Keratinocyte (primary cell): ENCODE results near the gene CHD9. TPM values are rescaled to one million over a fixed set of nuclear protein-coding genes. Genes with fewer than 3 reads are reported as not detected.

Experiments
- DNase-seq: peaks from one replicate; pipeline ENCODE4 v3.0.0-alpha.2; 2011; ENCODE audit warnings: low read depth, missing footprints, low spot score
- FAIRE-seq: peaks from 2 replicates; lab custom pipeline; 2011; peaks lifted over from hg19 to GRCh38; lab: Jason Lieb, UNC
- H2AFZ ChIP-seq: 2 replicates; pipeline ENCODE4 v1.6.0; 2012; ENCODE audit warnings: low read length, control low read depth, inconsistent platforms; ENCODE audit not compliant: control insufficient read depth
- H3K27ac ChIP-seq: 2 replicates; pipeline ENCODE4 v1.5.1; 2011; ENCODE audit warnings: low read length; ENCODE audit not compliant: control insufficient read depth, insufficient read depth
- H3K27me3 ChIP-seq: 3 replicates; pipeline ENCODE4 v1.6.0; 2011; ENCODE audit warnings: low read length; ENCODE audit not compliant: control insufficient read depth, insufficient read depth; ENCODE audit errors: extremely low read depth
- H3K36me3 ChIP-seq, 2 experiments: 2 replicates in 1 of 2; 3 replicates in 1 of 2; pipeline ENCODE4 v1.5.1; 2011; ENCODE audit warnings: low read length in 2 of 2, mild to moderate bottlenecking in 1 of 2; ENCODE audit not compliant: control insufficient read depth in 2 of 2, insufficient read depth in 2 of 2; ENCODE audit errors: extremely low read depth in 1 of 2
- H3K4me1 ChIP-seq: 3 replicates; pipeline ENCODE4 v1.5.1; 2011; ENCODE audit warnings: low read length; ENCODE audit not compliant: control insufficient read depth, insufficient read depth; ENCODE audit errors: extremely low read depth
- H3K4me2 ChIP-seq: 3 replicates; pipeline ENCODE4 v1.6.0; 2011; ENCODE audit warnings: low read depth, low read length; ENCODE audit not compliant: control insufficient read depth, insufficient read depth; ENCODE audit errors: extremely low read depth
- H3K4me3 ChIP-seq, 3 experiments: fragments of 200-600 bp in 1 of 3; sonication (generic) in 1 of 3; 2 replicates in 2 of 3; 3 replicates in 1 of 3; pipeline ENCODE4 v1.5.1; 2011 to 2016; ENCODE audit warnings: low read length in 3 of 3, mild to moderate bottlenecking in 3 of 3, control low read depth in 2 of 3, inconsistent platforms in 1 of 3, low read depth in 1 of 3, mixed read lengths in 1 of 3, mixed run types in 1 of 3, moderate library complexity in 1 of 3; ENCODE audit not compliant: control insufficient read depth in 2 of 3, insufficient read depth in 2 of 3; ENCODE audit errors: extremely low read depth in 1 of 3
- H3K79me2 ChIP-seq: 2 replicates; pipeline ENCODE4 v1.6.0; 2012; ENCODE audit warnings: low read length; ENCODE audit not compliant: control insufficient read depth, insufficient read depth
- H3K9ac ChIP-seq: 3 replicates; pipeline ENCODE4 v1.6.0; 2011; ENCODE audit warnings: low read length; ENCODE audit not compliant: control insufficient read depth, insufficient read depth; ENCODE audit errors: extremely low read depth
- H3K9me1 ChIP-seq: 3 replicates; pipeline ENCODE4 v1.6.0; 2011; ENCODE audit warnings: low read length; ENCODE audit not compliant: control insufficient read depth, insufficient read depth; ENCODE audit errors: extremely low read depth
- H3K9me3 ChIP-seq: 2 replicates; pipeline ENCODE4 v1.5.1; 2012; ENCODE audit warnings: low read depth, low read length; ENCODE audit not compliant: control insufficient read depth
- H4K20me1 ChIP-seq: 3 replicates; pipeline ENCODE4 v1.6.0; 2011; ENCODE audit warnings: low read length; ENCODE audit not compliant: control insufficient read depth, insufficient read depth; ENCODE audit errors: extremely low read depth
- EZH2 ChIP-seq: IDR thresholded peaks from one replicate; pipeline ENCODE4 v1.6.1; 2012; ENCODE audit warnings: inconsistent platforms, mild to moderate bottlenecking, low read length, moderate library complexity
- dilution Hi-C: fragments of 300-500 bp; cut with MboI; formaldehyde crosslinking; loops from one replicate; pipeline ENCODE4 v1.7.0; 2020; ENCODE audit warnings: low sequenced_read_pairs; ENCODE audit not compliant: extremely low pct_ligation_motif_present
- polyA plus RNA-seq, 5 experiments: library from polyadenylated mRNA; depleted of rRNA in 3 of 5; stranded (reverse) in 3 of 5; stranded (forward) in 1 of 5; unstranded in 1 of 5; fragments of >200 nt; gene quantifications; 1 replicate in 1 of 5; 2 replicates in 3 of 5; 3 replicates in 1 of 5; pipeline versions ENCODE4 v1.2.1 to v1.2.3, GENCODE V29; 2011 to 2012; ENCODE audit warnings: missing spikeins in 2 of 5, low read depth in 1 of 5, low replicate concordance in 1 of 5
- TF ChIP-seq, protein P1 (sequence below), 3 experiments: IDR thresholded peaks in 1 of 3; conservative IDR thresholded peaks in 1 of 3; optimal IDR thresholded peaks in 1 of 3; 2 replicates in 2 of 3; 3 replicates in 1 of 3; pipeline versions ENCODE3 to v1.5.1; 2011; ENCODE audit warnings: low read length in 3 of 3, mild to moderate bottlenecking in 3 of 3, moderate library complexity in 2 of 3, control low read depth in 1 of 3, inconsistent platforms in 1 of 3; ENCODE audit not compliant: insufficient read depth in 2 of 3; ENCODE audit errors: extremely low read depth in 1 of 3

CHD9 gene
- polyA plus RNA-seq, 1 donor (not counting 4 experiments of a cell fraction or from before 2014, with no cell fraction given) = 32.8 TPM

DNA sequence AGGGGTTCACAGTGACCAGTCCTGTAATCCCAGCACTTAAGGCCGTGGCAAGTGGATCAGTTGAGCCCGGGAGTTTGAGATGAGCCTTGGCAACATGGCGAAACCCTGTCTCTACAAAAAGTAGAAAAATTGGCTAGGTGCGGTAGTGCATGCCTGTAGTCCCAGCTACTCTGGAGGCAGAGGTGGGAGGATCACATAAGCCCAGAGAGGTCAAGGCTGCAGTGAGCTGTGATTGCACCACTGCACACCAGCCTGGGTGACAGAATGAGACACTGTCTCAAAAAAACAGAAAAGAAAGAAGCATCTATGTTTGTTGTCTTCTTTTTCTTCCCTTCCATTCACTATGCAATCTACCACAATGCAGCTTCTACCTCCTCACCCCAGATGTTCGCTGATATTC is 227.5 kb downstream of the CHD9 start:
- DNase-seq (no peak), FAIRE-seq (no peak)
- Histone ChIP-seq H3K9me3 (no peaks in the 10 kb centered on the region), H3K4me3 (no peak overlapping the region), H3K36me3 (peaks cover 3 to 6% of the 10 kb centered on the region in 2 experiments), H4K20me1 (no peaks in the 10 kb centered on the region), H3K9ac (no peak overlapping the region), H3K79me2 (no peaks in the 10 kb centered on the region), H3K27me3 (no peaks in the 10 kb centered on the region), H2AFZ (no peak overlapping the region), H3K9me1 (no peaks in the 10 kb centered on the region), H3K27ac (no peak overlapping the region), H3K4me2 (no peak overlapping the region), H3K4me1 (no peaks in the 10 kb centered on the region)
- TF ChIP-seq EZH2 = no peak
- TF ChIP-seq, protein P1, sequence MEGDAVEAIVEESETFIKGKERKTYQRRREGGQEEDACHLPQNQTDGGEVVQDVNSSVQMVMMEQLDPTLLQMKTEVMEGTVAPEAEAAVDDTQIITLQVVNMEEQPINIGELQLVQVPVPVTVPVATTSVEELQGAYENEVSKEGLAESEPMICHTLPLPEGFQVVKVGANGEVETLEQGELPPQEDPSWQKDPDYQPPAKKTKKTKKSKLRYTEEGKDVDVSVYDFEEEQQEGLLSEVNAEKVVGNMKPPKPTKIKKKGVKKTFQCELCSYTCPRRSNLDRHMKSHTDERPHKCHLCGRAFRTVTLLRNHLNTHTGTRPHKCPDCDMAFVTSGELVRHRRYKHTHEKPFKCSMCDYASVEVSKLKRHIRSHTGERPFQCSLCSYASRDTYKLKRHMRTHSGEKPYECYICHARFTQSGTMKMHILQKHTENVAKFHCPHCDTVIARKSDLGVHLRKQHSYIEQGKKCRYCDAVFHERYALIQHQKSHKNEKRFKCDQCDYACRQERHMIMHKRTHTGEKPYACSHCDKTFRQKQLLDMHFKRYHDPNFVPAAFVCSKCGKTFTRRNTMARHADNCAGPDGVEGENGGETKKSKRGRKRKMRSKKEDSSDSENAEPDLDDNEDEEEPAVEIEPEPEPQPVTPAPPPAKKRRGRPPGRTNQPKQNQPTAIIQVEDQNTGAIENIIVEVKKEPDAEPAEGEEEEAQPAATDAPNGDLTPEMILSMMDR (optimal IDR thresholded peaks at IDR 0.05 in 1 of 3, IDR thresholded peaks at IDR 0.05 in 1 of 3, conservative IDR thresholded peaks at IDR 0.05 in 1 of 3; ENCODE audit: extremely low read depth in 1 of 3, insufficient read depth in 2 of 3, low read length in 3 of 3) = no peak
- dilution Hi-C loops = no loop called here

DNA sequence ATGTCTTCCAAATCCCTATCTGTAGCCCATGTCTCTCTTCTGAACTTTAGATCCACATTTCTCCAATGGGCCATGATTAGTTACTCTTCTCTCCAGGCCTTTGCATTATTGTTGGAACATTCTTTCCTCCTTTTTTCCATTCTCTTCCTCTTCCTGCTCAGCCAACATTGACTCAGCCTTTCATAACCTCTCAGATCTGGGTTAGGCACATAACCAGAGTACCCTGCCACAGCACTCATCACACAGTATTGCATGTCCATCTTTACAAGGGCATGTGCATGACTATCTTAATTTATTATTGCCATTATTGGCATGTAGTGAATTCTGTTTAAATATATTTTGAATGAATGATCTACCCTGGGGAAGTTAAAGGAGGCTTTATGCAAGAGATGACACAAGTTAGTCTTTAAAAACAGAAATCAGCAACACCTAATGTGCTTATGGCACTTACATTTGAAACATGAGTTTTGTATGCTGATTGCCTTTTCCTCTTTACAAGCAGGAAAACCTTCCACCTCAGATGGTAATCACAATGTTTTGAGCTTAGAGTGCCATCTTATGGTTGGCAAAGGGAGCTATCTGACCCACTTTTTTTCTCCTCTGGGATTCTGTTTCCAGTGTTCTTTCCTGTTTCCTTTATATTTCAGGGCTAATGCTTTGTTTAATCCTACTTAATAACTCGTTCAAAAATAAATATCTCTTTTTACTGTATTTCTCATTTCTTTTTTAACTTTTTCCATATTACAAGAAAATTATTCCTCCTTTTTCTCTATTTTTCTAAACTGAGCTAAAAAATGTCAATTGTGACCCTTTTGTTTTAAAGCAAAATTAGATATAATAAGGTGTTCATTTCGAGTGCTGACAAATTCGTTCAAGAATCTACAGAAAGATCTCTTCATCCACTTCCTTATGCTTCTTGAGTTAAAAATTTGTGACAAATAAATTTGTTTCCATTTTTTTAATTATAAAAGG is 228.5 kb downstream of the CHD9 start:
- dilution Hi-C loops = no loop called here
- Histone ChIP-seq H4K20me1 (no peaks in the 10 kb centered on the region), H3K9me1 (no peaks in the 10 kb centered on the region), H3K4me3 (no peak overlapping the region), H3K9me3 (no peaks in the 10 kb centered on the region), H3K36me3 (peaks cover 6 to 7% of the 10 kb centered on the region in 2 experiments), H3K27me3 (no peaks in the 10 kb centered on the region), H2AFZ (no peak overlapping the region), H3K79me2 (no peaks in the 10 kb centered on the region), H3K9ac (no peak overlapping the region), H3K4me1 (no peaks in the 10 kb centered on the region), H3K27ac (no peak overlapping the region), H3K4me2 (no peak overlapping the region)
- DNase-seq (no peak), FAIRE-seq (no peak)
- TF ChIP-seq, protein P1 (optimal IDR thresholded peaks at IDR 0.05 in 1 of 3, IDR thresholded peaks at IDR 0.05 in 1 of 3, conservative IDR thresholded peaks at IDR 0.05 in 1 of 3; ENCODE audit: extremely low read depth in 1 of 3, insufficient read depth in 2 of 3, low read length in 3 of 3) = peak; percentile 39 to 58 (median 46)
- TF ChIP-seq EZH2 = no peak
